Measurements from ENCODE around the gene UBA3. TPM values are rescaled to one million over a fixed set of nuclear protein-coding genes. Genes with fewer than 3 reads are reported as not detected.

UBA3 gene
- total RNA-seq, 4 donors from 2014 or later: 22.6 to 80.7 (median 50.8) TPM

GRCh38 chr3:69058947-69059224 is 21.3 kb downstream of the UBA3 start:
- no peak overlapping the region for H3K4me3 ChIP-seq
- peaks cover 0 to 4% (median 0%) of the 10 kb centered on the region in 4 donors for H3K4me1 ChIP-seq
- no peaks in the 10 kb centered on the region for H3K27me3 ChIP-seq
- no peaks in the 10 kb centered on the region for H3K9me3 ChIP-seq
- H3K36me3 ChIP-seq: peaks cover 6 to 94% (median 22%) of the 10 kb centered on the region in 3 donors
- H3K27ac ChIP-seq: peak overlapping the region in 1 of 4 donors; percentile 47
- WGBS, 2 donors: 92 to 93% methylated on average over 2 of the region's 2 CpGs
- TF ChIP-seq EP300 (IDR thresholded peaks at IDR 0.05): no peak
- TF ChIP-seq POLR2A (IDR thresholded peaks at IDR 0.05): no peak
- TF ChIP-seq, protein P1, sequence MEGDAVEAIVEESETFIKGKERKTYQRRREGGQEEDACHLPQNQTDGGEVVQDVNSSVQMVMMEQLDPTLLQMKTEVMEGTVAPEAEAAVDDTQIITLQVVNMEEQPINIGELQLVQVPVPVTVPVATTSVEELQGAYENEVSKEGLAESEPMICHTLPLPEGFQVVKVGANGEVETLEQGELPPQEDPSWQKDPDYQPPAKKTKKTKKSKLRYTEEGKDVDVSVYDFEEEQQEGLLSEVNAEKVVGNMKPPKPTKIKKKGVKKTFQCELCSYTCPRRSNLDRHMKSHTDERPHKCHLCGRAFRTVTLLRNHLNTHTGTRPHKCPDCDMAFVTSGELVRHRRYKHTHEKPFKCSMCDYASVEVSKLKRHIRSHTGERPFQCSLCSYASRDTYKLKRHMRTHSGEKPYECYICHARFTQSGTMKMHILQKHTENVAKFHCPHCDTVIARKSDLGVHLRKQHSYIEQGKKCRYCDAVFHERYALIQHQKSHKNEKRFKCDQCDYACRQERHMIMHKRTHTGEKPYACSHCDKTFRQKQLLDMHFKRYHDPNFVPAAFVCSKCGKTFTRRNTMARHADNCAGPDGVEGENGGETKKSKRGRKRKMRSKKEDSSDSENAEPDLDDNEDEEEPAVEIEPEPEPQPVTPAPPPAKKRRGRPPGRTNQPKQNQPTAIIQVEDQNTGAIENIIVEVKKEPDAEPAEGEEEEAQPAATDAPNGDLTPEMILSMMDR (IDR thresholded peaks at IDR 0.05): no peak
- DNase-seq (ENCODE audit: low spot score in 2 of 2): no peak

DNA sequence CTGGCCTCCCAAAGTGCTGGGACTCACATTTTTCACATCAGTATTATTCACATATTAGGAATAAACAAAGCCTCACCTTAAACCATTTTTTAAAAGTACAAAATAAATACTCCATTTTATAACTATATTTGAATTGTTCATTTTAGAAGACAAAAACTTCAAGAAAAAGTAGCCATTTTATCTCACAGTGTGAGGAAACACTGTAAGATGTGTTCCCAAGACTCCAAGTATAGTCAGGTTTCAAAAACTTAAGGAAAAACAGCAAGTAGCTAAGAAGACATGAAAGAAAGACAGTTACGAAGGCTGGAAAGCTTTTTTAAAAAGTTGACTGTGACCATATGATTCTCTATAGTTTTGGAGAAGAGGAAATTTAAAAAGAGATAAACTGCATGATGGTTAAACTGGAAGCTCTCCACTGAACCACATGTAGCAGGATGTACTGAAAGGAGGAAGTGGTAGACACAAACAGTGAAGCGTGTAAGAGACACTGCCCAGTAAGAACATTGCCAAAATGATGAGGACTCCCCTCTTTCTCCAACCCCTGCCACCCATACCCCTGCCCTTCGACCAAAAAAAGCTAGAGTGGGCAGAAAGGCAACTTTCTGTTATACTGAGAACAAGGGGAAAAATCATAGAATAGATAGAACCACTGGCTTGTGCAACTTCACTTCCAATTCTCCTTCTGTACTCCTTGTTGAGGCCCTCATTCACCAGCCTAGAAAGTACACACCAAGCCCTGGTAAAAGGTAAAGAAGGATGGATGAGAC is 21.8 kb downstream of the UBA3 start:
- 84 to 91% methylated on average over 3 of the region's 3 CpGs for WGBS, 2 donors
- Histone ChIP-seq H3K36me3 (peaks cover 6 to 95% (median 22%) of the 10 kb centered on the region in 3 donors), H3K9me3 (no peaks in the 10 kb centered on the region), H3K4me1 (peaks cover 0 to 4% (median 0%) of the 10 kb centered on the region in 4 donors), H3K27me3 (no peaks in the 10 kb centered on the region), H3K4me3 (no peak overlapping the region), H3K27ac (peak overlapping the region in 1 of 4 donors; percentile 47)
- no peak for DNase-seq (ENCODE audit: low spot score in 2 of 2)
- no peak for TF ChIP-seq EP300 (IDR thresholded peaks at IDR 0.05)
- TF ChIP-seq, protein P1 (IDR thresholded peaks at IDR 0.05): no peak

GRCh38 chr3:69052472-69052898 is 27.7 kb downstream of the UBA3 start:
- Histone ChIP-seq H3K4me3 (peak overlapping the region; percentile 75 to 92 (median 81)), H3K27me3 (no peaks in the 10 kb centered on the region), H3K4me1 (peaks cover 6 to 42% (median 21%) of the 10 kb centered on the region in 4 donors), H3K27ac (peak overlapping the region; percentile 93 to 97 (median 94)), H3K9me3 (no peaks in the 10 kb centered on the region), H3K36me3 (peaks cover 0 to 50% (median 0%) of the 10 kb centered on the region in 3 donors)
- 9 to 13% methylated on average over 9 of the region's 9 CpGs for WGBS, 2 donors
- DNase-seq (ENCODE audit: low spot score in 2 of 2): no peak
- no peak for TF ChIP-seq EP300 (IDR thresholded peaks at IDR 0.05)
- no peak for TF ChIP-seq POLR2A (IDR thresholded peaks at IDR 0.05)
- TF ChIP-seq, protein P1 (IDR thresholded peaks at IDR 0.05): no peak

DNA sequence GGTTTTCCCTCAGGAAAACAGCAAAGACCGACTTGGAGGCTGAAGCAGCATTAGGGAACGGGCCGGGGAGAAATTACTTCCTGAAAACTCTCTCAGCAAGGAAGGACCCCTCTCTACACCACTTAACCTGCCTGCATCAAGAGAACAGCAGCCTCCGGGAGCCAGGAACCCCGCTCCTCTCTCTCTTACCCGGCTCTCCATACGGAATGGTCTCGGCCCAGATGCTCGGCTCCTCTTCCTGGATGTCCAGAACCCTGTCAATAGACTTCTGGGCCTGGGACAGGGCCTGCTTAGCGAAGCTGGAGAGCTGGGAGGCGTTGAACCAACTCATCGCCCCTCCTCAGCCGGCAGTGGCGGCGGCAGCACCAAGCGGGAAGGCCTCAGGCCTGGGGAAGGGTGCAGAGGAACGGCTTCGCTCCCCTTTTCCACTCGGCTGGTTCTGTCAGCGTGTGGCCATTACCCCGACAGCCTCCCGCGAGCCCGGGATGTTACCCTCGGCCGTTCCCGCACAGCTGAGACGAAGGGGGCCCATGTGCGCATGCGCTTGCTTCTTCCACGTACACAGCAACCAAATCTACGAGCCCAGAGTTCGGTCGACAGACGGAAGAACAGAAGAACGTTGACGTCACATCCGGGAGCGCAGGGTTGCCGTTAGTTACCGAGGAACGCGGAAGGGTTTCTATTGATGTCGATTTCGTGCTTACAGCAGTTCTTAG is 28.3 kb downstream of the UBA3 start, which contains the start of gene TMF1:
Gene TMF1 (minus strand): TSS at position 578 of the 716 bp plus-strand sequence. CDS start 247 bp downstream, at position 331.
- Histone ChIP-seq H3K4me3 (peak within 1 kb of the TSS; percentile 75 to 92 (median 81)), H3K36me3 (peaks cover 0 to 50% (median 0%) of the 10 kb centered on the region in 3 donors), H3K4me1 (peaks cover 6 to 48% (median 21%) of the 10 kb centered on the region in 4 donors), H3K27me3 (no peaks in the 10 kb centered on the region), H3K9me3 (no peaks in the 10 kb centered on the region), H3K27ac (peak within 1 kb of the TSS; percentile 93 to 97 (median 94))
- peak; percentile 97 to 99 for DNase-seq (ENCODE audit: low spot score in 2 of 2)
- TF ChIP-seq EP300 (IDR thresholded peaks at IDR 0.05) (peak; percentile 88 to 96), POLR2A (IDR thresholded peaks at IDR 0.05) (peak; percentile 67 to 79)
- TF ChIP-seq, protein P1 (IDR thresholded peaks at IDR 0.05): no peak
- WGBS, 2 donors: 0% methylated on average over 32 to 38 of the region's 45 CpGs

GRCh38 chr3:69048990-69049389 is 31.2 kb downstream of the UBA3 start:
- H3K4me1 ChIP-seq: peaks cover 6 to 66% (median 21%) of the 10 kb centered on the region in 4 donors
- no peak overlapping the region for H3K4me3 ChIP-seq
- no peak for DNase-seq (ENCODE audit: low spot score in 2 of 2)
- H3K9me3 ChIP-seq: no peaks in the 10 kb centered on the region
- TF ChIP-seq, protein P1 (IDR thresholded peaks at IDR 0.05): no peak
- no peak for TF ChIP-seq POLR2A (IDR thresholded peaks at IDR 0.05)
- WGBS, 2 donors: 94 to 95% methylated on average over 2 of the region's 2 CpGs
- no peak overlapping the region for H3K27ac ChIP-seq
- peaks cover 0 to 49% (median 0%) of the 10 kb centered on the region in 3 donors for H3K36me3 ChIP-seq
- no peaks in the 10 kb centered on the region for H3K27me3 ChIP-seq
